GM19395 (cell line): ENCODE measurements around the gene TGFBR3L.
A peak's percentile ranks its signal among the peaks of the same experiment; 100 is the strongest.

Experiments used
- ATAC-seq: cut with Tn5 transposase; IDR thresholded peaks from one replicate; pipeline ENCODE4 v1.9.1; 2021; ENCODE audit warnings: mild to moderate bottlenecking, moderate library complexity; ENCODE audit not compliant: unreplicated experiment

The TGFBR3L gene

GRCh38 chr19:7903244-7904073 lies 11.2 kb upstream of the TGFBR3L start, which contains the start of gene MAP2K7:
Gene MAP2K7 (plus strand): TSS chr19:7903877. CDS start chr19:7903945, 68 bp downstream.
- peak; percentile 77 for ATAC-seq

GRCh38 chr19:7904074-7905020 lies 10.3 kb upstream of the TGFBR3L start:
- ATAC-seq: peak; percentile 32

GRCh38 chr19:7905268-7905667 lies 9.4 kb upstream of the TGFBR3L start:
- no peak for ATAC-seq

- no peak for ATAC-seq
These were observed 8.8 kb upstream of the TGFBR3L start for GRCh38 chr19:7905859-7906258.

GRCh38 chr19:7907122-7907521 lies 7.5 kb upstream of the TGFBR3L start:
- no peak for ATAC-seq

GRCh38 chr19:7907544-7907943 lies 7.1 kb upstream of the TGFBR3L start:
- ATAC-seq: no peak

- ATAC-seq: no peak
These were observed 6.4 kb upstream of the TGFBR3L start for GRCh38 chr19:7908078-7908699.

- ATAC-seq: no peak
These were observed 5.7 kb upstream of the TGFBR3L start for GRCh38 chr19:7908742-7909461.

GRCh38 chr19:7909471-7910067 lies 5.1 kb upstream of the TGFBR3L start:
- no peak for ATAC-seq

- ATAC-seq: no peak
These were observed 4.1 kb upstream of the TGFBR3L start for GRCh38 chr19:7910321-7911161.

GRCh38 chr19:7911508-7912143 lies 3.0 kb upstream of the TGFBR3L start:
- ATAC-seq: no peak

- no peak for ATAC-seq
These were observed 2.4 kb upstream of the TGFBR3L start for GRCh38 chr19:7912144-7912696.

- ATAC-seq: no peak
These were observed 1.7 kb upstream of the TGFBR3L start for GRCh38 chr19:7912697-7913564.

GRCh38 chr19:7913652-7914051 lies 978 bp upstream of the TGFBR3L start:
- no peak for ATAC-seq

- ATAC-seq: no peak
These were observed 531 bp upstream of the TGFBR3L start for GRCh38 chr19:7914099-7914498.

- ATAC-seq: no peak
These were observed 846 bp downstream of the TGFBR3L start for GRCh38 chr19:7915250-7916102.
